ENCODE data around the gene IRF2BP2.
"Not testable (repeated sequence)": the region's sequence is repeated elsewhere in the genome, so short reads cannot be mapped to it uniquely, and the experiment has no call there.

IRF2BP2 gene

DNA sequence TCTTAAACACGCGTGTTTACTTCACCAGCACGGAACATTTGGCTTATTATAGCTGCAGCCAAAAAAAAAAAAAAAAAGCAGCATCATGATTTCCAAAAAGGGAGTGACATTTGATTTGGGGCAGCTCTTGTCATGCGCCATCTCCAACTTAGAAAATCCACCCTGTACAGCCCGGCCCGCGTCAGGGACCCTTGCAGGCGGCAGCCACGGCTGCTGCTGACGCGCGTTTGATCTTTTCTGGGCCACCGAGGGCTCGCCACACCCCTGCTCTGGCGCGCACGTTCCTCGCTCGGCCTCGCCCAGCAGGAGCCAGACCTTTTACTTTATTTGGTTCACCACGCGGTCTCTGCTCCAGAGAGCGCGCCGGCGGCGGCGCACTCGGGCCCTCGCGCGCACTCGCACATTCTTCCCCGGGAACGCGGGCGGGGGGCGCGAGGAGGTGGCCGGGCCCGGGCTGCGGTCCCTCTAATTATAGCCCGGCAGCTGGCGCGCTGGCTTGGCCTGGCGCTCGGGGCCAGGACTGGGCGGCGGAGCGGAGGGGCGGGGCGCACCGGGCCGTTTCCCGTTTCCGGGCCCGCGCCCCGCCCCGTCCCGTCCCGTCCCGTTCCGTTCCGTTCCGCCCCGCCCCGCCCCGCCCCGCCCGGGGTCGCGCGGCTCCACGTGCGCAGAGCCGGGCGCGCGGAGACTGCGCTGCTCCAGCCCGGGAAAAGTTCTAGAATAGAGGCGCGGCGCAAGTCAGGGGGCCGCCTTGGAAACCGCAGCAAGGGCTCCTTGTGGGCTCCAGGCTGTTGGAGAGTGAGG is 10.2 kb downstream of the IRF2BP2 start:
- DNase-seq = peak; percentile 89

DNA sequence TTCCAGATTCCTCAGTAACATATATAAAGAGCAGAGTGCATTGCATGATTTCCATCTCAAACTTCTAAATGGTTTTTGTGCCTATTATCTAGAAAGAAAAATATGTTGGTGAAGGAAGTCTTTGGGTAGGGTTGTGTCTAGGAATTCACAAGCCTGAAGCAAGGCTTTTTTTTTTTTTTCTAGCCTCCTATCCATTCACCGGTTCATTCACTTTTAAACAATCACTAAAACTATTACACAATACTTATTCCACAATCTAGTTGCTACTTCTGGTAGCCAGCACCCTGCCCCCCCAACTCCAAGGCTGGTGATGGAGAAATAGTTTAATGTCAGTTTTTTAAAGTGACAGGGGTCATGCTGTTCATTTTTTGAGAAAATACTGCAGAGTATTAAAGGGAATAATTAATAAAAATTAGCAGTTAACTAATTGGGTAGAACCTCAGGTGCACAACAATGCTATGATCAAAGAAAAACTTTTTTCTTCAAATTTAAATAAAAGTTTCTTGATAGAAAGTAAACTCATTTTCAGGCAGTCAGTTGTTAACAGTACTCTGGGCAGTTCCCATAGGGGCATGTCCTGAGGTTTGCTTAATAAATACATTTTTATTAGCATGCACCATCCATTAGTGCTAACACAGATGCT is 10.9 kb downstream of the IRF2BP2 start:
- no peak for DNase-seq

DNA sequence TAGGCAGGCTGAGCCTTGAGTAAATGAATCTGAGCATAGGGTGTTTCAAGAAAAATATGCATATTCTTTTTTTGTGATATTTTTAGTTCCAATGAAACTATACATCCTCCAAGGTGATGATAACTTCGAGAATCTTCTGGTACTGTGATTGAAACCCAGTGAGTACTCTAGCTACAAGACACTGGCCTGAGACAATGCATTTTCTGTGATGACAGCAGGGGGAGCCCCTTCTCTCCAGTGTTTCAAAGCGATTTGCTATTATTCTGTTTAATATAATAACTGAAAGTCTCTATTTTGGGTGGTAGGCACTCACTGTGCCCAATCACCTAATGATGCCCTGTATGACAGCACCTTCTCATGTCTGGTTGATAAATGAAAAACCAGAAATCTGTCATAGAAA is 12.1 kb downstream of the IRF2BP2 start:
- DNase-seq = no peak

DNA sequence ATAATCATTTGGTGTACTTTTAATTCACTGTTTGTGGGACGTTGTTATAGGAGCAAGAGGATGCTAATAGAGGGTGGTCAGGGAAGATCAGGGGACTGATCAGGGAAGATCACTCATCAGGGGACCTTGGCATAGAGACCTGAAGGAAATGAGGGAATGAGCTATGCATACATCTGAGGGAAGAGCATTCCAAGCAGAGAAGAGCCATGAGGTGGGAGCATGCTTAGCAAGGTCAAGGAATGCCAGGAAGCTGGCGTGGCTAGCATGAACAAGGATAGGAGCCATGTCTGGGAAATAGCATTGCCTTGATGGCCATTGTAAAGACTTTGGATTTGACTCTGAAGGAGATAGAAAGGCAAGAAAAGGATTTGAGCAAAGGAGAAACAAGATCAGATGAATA is 14.1 kb downstream of the IRF2BP2 start:
- DNase-seq = no peak

DNA sequence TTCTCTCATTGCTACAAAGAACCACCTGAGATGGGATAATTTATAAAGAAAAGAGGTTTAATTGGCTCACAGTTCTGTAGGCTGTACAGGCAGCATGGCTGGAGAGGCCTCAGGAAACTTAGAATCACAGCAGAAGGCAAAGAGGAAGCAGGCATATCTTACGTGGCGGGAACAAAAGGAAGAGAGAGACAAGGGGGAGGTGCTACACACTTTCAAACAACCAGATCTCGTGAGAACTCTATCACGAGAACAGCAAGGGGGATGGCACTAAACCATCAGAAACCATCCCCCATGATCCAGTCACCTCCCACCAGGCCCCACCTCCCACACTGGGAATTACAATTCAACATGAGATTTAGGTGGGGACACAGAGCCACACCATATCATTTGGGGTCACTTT is 15.4 kb downstream of the IRF2BP2 start:
- not testable (repeated sequence) for DNase-seq

DNA sequence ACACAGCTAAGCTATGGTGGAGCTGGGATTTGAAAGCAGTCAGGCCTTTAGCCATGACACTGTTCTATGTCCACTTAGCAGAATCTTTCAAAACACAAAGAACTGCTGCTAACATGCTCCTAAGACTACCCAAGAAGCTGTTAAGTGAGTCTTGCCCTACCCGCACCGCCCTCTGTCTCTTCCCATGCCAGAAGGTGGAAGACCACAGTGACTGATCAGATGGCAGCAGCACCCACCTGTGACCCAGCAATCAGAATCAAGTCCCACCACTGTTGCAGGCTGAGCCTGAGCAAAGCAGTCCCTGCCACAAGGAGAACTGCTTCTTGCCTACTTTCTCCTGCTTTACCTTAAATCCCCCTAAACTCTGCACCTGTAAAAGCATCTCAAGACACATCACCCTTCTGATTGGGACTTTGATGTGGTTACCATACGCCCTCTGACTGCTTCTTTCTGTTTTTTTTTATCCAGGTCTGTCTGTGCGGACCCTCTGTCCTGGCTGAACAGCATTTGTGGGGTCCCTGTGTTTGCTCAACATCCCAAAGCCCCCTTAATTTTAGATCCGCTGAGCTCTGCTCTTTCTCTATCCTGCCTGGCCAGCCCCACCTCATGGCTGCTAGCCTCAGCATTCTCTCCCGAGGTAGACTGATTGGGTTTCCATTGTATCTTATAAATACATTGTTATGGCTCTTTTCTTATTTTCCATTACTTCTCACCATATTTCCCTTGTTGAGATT is 16.0 kb downstream of the IRF2BP2 start:
- DNase-seq = no peak

DNA sequence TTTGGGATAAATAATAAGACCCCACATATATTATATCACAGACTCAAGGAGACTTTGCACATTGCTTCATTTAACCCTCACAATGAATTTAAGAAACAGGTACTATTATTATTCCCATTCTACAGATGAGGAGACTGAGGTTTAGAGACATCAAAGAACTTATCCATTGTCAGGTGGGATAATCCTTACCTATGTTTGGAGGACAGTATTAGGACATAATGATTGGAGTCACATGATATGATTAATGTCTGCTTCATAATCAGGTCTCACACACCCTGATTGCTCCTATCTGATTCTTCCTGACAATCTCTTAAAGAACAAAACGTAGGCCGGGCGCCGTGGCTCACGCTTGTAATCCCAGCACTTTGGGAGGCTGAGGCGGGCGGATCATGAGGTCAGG is 16.9 kb downstream of the IRF2BP2 start:
- DNase-seq = no peak

DNA sequence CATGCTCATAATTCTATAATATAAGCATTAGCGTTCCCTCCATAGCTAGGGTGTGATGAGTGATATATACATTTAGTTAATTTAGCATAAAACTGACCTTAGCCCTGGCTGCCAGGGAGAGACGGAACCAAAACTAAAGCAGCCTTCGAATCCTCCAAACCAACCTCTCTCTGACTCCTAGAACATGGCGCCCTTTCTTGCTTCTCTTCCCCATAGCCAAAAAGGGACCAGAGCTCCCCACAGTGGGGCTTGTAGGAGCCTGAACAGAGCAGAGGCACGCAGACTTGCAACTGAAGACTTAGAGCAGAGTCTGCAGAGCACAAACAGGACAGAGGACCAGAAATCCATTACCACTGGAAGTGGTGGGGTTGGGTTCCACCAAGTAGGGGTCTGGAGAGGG is 17.7 kb downstream of the IRF2BP2 start:
- DNase-seq = no peak

DNA sequence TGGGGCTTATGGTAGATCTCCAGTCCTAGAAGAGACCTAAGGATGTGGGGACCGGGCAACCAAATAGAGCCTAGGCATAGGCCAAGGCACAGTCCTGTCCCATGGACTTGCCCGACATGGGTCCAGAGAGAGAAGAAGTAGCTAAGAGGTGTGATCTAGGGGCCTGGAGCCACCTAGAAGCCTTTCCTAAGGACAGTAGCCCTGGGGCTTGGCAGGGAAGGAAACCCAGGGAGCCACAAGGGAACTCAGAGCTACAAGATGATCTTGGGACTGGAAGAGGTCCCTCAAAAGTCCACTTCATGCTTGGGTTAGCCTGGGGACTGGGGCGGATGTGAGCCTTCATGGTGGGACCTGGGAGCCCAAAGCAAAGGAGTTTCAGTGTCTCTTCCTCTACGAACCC is 18.8 kb downstream of the IRF2BP2 start:
- no peak for DNase-seq

DNA sequence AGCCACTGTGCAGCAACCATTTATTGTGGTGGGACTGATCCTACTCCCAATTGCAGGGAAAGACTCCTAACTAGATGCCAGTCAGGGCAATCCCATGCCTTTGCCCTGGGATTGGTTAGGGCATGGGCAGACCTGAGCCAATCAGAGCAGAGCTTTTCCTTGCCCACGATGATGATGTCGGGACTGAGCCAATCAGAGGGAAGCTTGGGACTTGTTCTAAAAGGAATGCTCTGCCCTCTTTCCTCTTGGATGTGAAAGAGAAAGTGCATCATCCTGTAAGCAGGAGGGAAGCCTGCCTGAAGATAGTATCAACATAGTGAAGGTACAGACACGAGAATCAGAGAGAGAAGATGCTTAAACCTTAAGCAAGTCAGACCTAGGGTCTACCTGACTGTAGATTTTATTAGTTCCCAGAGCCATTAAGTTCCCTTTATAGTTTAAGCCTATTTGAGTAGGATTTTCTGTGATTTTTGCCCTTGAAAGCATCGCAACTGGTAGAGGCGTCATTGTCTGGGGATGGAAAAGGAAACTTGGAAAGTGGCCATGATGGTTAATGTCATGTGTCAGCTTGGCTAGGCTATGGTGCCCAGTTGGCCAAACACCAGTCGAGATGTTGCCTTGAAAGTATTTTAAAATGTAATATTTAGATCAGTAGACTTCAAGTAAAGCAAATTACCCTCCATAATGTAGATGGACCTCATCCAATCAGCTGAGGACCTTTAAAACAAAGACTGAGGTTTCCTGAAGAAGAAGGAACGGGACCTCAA is 19.9 kb downstream of the IRF2BP2 start:
- DNase-seq = no peak

DNA sequence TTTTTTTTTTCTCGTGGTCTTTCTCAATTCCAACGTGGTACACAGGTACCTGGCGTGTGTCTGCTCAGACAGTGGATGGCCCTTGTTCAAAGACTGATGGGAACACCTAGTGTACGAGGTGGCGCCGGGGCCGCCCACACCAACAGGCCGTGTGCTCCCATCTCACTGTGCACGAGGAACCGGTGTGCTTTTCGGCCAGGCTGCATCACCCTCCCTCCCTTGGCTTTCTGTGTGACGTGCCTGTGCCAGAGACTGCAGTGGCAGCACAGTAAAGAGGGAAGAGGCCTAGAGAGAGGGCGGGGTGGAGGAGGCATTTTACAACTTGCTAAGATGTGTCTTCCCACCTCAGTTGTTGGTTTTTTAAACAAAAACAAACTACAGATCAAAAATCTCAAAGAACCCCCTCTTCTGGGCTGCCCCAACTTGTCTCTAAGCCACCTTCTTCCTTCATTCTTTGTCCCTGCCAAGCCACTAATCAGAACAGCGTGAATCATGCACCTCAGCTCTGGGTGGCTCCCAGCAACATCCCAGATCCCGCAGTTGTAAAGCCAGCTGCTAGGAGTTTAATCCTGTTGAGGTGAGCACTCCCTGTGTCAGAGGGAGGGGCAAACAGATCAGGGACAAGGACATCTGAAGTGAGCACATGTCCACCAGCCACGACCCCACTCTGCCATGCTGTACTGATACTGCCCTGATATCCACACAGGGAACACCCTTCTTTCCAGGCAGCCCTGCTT is 20.7 kb downstream of the IRF2BP2 start:
- no peak for DNase-seq

DNA sequence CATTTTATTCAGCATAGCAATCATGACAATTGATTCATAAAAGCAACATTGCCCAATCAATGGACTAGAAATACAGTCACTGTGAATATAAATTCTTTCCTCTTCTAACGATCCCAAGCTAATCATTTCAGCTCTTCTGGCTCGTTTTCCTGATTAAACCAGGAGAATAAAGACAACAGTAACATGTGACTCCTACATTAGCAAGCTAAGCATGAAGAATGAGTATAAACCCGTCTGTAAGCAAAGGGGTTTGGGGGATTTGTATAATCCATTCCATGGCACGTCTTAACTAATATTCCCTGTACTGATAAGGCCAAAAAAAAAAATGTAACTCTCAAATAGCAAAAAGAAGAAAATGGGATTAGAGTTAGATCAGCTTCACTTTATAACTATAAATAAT is 21.6 kb downstream of the IRF2BP2 start:
- DNase-seq = no peak

DNA sequence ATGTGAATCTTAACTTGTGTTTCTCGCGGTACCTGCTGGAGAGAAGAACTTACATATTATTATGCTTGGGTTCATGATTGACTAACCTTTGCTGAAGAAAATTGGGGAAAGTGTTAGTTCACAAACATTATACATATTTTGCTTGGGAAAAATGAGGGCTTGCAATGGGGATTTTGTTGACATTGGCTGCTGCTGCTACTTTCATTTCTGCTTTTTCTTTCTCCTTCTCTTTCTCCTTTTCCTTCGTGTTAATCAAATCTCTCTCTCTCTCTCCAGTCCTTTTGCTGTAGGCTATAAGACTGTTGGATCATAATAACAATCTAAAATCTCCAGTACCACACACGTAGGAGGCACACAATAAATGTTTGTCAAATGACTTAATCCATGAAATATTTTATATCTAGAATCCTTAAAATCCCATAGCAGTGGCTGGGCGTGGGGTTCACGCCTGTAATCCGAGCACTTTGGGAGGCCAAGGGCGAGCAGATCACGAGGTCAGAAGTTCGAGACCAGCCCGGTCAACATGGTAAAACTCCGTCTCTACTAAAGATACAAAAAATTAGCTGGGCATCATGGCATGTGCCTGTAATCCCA is 23.0 kb downstream of the IRF2BP2 start:
- no peak for DNase-seq

DNA sequence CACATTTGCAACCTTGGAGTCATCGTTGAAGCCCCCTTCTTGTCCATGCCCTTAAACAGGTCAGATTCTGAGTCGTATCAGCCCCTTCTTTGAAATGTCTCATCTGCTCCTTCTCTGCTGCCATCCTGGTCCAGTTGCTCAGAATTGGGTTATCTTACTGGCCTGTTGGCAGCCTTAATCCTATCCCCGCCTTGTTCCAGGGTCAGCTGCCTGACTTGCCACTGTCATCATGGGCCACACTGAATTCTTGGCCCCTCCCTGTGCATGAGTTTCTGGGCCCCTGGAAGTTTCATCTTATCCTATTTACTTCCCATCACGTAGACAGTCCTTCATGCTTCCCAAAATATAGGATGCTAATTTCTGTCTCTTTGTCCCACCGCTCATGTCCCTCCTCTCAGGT is 23.7 kb downstream of the IRF2BP2 start:
- DNase-seq = no peak

DNA sequence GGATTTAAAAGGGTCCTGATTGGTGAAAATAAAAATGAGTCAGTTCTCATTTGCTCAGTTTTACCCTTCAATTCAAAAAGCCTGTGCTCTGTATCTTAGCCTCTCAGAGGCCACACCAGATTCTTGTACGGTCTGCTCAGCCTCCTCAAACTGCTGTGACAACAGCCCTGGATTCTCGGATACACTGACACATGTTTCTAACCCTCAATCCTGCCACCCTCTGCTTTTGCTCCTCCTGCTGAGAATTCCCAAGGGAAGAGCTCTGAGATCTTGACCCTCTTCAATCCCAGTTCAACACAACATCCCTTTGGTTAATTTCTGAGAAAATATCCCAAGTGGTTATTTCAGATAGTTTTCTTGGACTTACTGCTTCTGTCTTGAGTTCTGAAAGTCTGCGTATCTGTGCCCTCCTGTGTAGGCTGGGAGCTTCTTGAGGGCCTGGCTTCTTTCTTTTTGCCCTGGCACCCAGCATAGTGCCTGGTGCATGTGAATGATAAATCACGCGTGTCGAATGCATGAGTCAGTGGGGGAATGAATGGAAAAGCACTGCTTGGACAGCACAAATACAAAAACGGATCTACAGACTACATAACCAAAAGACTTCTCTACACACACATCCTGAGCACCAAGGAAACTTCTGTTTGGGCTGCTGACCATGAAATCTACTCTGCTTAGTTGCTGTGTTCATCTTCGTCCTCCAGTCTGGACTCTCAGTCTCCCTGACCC is 24.5 kb downstream of the IRF2BP2 start:
- DNase-seq = no peak

DNA sequence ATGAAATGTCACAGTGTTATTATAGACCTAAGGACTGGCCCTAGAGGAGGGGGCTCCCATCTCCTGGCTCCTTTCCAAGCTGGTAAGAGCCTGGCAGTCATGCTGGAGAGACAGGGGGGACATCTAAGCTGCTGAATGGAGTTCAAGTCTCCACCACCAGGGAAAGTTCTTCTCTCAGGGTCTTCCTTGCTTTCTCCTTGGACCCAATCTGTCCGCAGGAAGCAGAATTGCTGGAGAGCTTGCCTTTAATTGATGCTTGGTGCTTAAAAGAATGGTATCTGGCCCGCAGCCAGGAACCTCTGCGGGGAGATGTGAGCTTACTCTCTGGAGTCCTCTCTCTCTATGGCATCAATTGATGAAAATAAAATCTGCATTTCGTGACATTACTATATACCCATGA is 25.1 kb downstream of the IRF2BP2 start:
- peak; percentile 47 for DNase-seq

DNA sequence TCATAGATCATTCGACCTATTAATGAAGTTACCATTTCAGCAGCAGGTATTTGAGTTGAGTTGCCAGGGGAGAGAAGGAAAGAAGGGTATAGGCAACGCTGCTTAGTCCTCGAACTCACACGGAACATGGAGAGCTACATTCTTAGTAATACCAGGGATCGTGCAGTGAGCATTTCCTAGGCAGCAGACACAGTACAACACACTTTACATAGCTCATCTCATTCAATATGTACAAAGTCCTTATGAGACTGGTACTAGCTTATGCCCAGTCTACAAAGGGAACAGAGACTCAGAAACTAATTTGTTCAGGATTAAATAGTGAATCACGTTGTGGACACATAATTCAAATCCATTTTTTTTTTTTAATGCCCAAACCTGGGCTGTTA is 25.6 kb downstream of the IRF2BP2 start:
- no peak for DNase-seq

DNA sequence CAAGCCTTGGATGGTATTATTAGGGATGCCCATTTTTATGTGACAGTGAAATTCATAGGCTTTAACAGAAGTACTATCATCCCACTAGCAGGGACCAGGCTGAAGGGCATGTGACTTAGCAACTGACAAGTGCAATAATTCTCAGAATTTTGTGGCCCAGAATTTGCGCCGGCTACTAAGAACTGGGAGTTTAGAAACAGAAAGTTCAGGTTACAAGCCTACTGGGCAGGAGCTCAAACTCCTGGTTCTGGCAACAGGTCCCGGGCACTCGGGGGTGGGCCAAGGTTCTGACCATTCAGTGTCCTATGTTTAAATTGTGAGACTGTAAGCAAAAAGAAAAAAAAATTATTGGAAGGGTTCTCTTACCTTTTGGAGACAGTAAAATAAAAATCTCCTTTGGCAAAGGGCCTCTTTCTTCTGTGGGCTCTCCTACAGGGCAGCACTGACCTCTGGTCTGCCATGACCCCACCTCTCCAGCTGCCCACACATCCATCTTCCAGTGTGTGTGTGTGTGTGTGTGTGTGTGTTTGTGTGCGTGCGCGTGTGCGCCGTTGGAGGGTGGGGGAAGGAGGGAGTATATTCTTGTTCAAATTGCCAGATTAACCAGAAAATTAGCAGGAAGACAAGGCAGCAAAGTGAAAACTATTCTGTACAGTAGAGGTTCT is 26.1 kb downstream of the IRF2BP2 start:
- DNase-seq = no peak

DNA sequence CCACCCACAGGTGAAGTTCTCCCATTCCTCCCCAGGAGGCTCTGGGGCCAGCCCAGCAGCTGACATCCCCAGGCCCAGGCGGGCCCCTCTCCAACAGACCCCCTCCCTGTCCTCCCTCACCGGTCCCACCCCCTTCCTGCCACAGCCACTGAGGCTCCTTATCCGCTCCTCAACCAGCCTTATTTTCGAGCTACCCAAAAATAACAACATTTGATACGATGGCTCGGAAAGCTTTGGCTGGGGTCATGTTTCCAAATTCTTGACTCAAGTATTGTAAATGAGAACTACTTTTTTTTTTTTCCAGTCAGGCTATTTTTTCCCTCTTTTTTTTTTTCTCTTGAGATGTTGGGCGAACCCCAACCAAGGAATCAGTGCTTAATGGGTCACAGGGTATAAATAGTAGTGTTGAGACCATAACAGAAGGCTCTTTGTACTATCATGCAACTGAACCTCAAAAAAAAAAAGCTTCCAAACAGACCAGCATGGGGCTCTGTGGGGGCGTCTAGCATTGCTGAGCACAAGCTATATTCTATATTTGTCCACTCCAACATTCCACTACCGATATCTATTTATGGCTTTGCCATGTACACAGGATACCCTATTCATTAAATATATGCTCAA is 27.2 kb downstream of the IRF2BP2 start:
- no peak for DNase-seq

DNA sequence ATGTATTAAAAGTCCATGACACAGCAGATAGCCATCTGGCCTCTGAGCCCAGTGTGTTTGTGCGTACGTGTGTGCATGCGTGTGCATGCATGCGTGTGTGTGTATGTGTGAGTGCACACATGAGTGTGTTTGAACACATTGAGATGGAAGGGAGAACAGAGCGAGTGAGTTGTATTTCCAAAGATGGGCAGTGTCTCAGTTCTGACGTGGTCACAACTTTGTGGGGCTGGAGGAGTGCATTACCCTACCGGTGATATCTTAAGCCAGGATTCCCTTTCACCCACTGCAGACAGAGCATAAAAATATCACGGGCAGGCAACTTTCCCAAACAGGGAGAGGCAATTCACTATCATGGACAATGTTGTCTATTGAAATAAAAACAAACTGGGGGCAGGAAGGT is 27.8 kb downstream of the IRF2BP2 start:
- DNase-seq = no peak

Measured in DMS79 (cell line).